Measurements from ENCODE around the gene CYTH2. TPM values are rescaled to one million over a fixed set of nuclear protein-coding genes. Genes with fewer than 3 reads are reported as not detected.

CYTH2 gene
- total and polyA plus RNA-seq, 9 of the 15 experiments (the other 6 are each of a cell fraction or from before 2014, with no cell fraction given), result 1.8 to 45.2 (median 23.8) TPM

DNA sequence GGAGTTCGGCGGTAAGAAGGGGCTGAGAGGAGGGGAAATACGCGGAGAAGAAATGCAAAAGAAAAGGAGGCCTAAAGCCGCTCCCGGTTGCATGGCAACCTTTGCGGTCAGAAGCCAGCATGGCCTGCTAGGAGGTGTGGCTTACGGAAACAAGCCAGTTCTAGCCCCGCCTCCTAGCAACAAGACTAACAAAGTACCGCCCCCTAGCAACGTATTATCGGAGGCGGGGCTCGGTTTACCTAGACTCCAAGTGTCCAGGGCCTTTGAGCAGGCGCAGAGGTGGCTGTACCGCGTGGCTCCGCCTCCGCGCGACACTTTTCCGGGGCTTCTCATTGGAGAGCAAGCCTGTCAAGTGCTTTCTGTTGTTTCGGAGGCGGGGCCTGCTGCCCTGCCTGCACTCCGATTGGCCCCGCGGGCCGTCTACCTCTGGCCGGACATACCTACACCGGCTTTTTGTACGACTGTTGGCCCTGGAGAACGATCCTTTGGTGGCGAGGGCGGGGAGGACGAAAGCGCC is 339 bp upstream of the CYTH2 start (continued):
- TF ChIP-seq, protein P1, sequence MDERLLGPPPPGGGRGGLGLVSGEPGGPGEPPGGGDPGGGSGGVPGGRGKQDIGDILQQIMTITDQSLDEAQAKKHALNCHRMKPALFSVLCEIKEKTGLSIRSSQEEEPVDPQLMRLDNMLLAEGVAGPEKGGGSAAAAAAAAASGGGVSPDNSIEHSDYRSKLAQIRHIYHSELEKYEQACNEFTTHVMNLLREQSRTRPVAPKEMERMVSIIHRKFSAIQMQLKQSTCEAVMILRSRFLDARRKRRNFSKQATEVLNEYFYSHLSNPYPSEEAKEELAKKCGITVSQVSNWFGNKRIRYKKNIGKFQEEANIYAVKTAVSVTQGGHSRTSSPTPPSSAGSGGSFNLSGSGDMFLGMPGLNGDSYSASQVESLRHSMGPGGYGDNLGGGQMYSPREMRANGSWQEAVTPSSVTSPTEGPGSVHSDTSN (CRISPR knock-in tag; IDR thresholded peaks at IDR 0.05; ENCODE audit: low read depth), result peak; percentile 88
- TF ChIP-seq, protein P1 (tag; conservative IDR thresholded peaks at IDR 0.05; ENCODE audit: low read depth), result peak; percentile 100
- TF ChIP-seq, protein P2, sequence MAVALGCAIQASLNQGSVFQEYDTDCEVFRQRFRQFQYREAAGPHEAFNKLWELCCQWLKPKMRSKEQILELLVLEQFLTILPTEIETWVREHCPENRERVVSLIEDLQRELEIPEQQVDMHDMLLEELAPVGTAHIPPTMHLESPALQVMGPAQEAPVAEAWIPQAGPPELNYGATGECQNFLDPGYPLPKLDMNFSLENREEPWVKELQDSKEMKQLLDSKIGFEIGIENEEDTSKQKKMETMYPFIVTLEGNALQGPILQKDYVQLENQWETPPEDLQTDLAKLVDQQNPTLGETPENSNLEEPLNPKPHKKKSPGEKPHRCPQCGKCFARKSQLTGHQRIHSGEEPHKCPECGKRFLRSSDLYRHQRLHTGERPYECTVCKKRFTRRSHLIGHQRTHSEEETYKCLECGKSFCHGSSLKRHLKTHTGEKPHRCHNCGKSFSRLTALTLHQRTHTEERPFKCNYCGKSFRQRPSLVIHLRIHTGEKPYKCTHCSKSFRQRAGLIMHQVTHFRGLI (CRISPR knock-in tag; IDR thresholded peaks at IDR 0.05), result no peak
- TF ChIP-seq CCNT2 (IDR thresholded peaks at IDR 0.05; ENCODE audit: borderline replicate concordance, extremely low read depth, insufficient read length, low read depth, low read length) (peak; percentile 15), CHD1 (IDR thresholded peaks at IDR 0.05; ENCODE audit: low read length) (no peak), CSDE1 (IDR thresholded peaks at IDR 0.05) (peak in 1 of 2 experiments; percentile 93; a peak in 2 of 4 replicates), ZNF561 (CRISPR knock-in tag; conservative IDR thresholded peaks at IDR 0.05) (no peak), BDP1 (IDR thresholded peaks at IDR 0.05; ENCODE audit: insufficient read depth, insufficient read length) (no peak), CREBBP (IDR thresholded peaks at IDR 0.05; ENCODE audit: low read depth, low read length) (no peak), FOXM1 (IDR thresholded peaks at IDR 0.05; ENCODE audit: low read depth) (no peak; the same call in 1 of the 2 replicates), FOXM1 (CRISPR knock-in tag; IDR thresholded peaks at IDR 0.05; ENCODE audit: low read depth) (no peak), CHD2 (IDR thresholded peaks at IDR 0.05; ENCODE audit: low read depth, low read length) (peak; percentile 87), SIN3A (IDR thresholded peaks at IDR 0.05; ENCODE audit: borderline replicate concordance in 2 of 2, control insufficient read depth in 1 of 2, low read depth in 2 of 2, low read length in 2 of 2) (peak in 1 of 2 experiments; percentile 57; a peak in 1 of 4 replicates)
- TF ChIP-seq, protein P3, sequence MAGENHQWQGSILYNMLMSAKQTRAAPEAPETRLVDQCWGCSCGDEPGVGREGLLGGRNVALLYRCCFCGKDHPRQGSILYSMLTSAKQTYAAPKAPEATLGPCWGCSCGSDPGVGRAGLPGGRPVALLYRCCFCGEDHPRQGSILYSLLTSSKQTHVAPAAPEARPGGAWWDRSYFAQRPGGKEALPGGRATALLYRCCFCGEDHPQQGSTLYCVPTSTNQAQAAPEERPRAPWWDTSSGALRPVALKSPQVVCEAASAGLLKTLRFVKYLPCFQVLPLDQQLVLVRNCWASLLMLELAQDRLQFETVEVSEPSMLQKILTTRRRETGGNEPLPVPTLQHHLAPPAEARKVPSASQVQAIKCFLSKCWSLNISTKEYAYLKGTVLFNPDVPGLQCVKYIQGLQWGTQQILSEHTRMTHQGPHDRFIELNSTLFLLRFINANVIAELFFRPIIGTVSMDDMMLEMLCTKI (IDR thresholded peaks at IDR 0.05; ENCODE audit: partially characterized antibody), result no peak
- TF ChIP-seq, protein P4, sequence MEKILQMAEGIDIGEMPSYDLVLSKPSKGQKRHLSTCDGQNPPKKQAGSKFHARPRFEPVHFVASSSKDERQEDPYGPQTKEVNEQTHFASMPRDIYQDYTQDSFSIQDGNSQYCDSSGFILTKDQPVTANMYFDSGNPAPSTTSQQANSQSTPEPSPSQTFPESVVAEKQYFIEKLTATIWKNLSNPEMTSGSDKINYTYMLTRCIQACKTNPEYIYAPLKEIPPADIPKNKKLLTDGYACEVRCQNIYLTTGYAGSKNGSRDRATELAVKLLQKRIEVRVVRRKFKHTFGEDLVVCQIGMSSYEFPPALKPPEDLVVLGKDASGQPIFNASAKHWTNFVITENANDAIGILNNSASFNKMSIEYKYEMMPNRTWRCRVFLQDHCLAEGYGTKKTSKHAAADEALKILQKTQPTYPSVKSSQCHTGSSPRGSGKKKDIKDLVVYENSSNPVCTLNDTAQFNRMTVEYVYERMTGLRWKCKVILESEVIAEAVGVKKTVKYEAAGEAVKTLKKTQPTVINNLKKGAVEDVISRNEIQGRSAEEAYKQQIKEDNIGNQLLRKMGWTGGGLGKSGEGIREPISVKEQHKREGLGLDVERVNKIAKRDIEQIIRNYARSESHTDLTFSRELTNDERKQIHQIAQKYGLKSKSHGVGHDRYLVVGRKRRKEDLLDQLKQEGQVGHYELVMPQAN (IDR thresholded peaks at IDR 0.05; ENCODE audit: borderline replicate concordance), result no peak

All from K562 (cell line).